HEK293 (cell line): ENCODE data around the gene SETD3.

Source experiments
- CTCF ChIP-seq: fragments of 450-650 bp; formaldehyde crosslinking; IDR thresholded peaks from 2 replicates; pipeline ENCODE4 v1.5.1; 2016; ENCODE audit warnings: missing biosample characterization, missing genetic modification characterization
- ZNF146 ChIP-seq: fragments of 450-650 bp; formaldehyde crosslinking; IDR thresholded peaks from 2 replicates; pipeline ENCODE4 v1.5.1; 2016; ENCODE audit warnings: missing biosample characterization, missing genetic modification characterization
- ZNF433 ChIP-seq: fragments of 450-650 bp; formaldehyde crosslinking; IDR thresholded peaks from 2 replicates; pipeline ENCODE4 v1.5.1; 2016; ENCODE audit warnings: missing biosample characterization, missing genetic modification characterization, low read depth

- TF ChIP-seq CTCF (no peak), ZNF433 (tag by site-specific recombination) (no peak), ZNF146 (tag by site-specific recombination) (no peak)
These were observed 84.6 kb downstream of the SETD3 start for GRCh38 chr14:99395909-99396530.
